Osteocyte (in vitro differentiated cells): Measurements from ENCODE around the gene GPC6. TPM values are rescaled to one million over a fixed set of nuclear protein-coding genes. Genes with fewer than 3 reads are reported as not detected.

Experiments used
- DNase-seq: peaks from one replicate; pipeline ENCODE4 v3.0.0; 2021; ENCODE audit warnings: mixed read lengths; ENCODE audit not compliant: unreplicated experiment; ENCODE audit errors: extremely low spot score
- H3K27ac Mint-ChIP-seq: one replicate; pipeline ENCODE4 v1.8.0; 2021; ENCODE audit warnings: mild to moderate bottlenecking, mixed read lengths; ENCODE audit not compliant: unreplicated experiment
- H3K27me3 Mint-ChIP-seq: one replicate; pipeline ENCODE4 v1.8.0; 2021; ENCODE audit warnings: mixed read lengths; ENCODE audit not compliant: unreplicated experiment
- H3K36me3 Mint-ChIP-seq: one replicate; pipeline ENCODE4 v1.8.0; 2021; ENCODE audit warnings: mixed read lengths; ENCODE audit not compliant: unreplicated experiment
- H3K4me1 Mint-ChIP-seq: one replicate; pipeline ENCODE4 v1.8.0; 2021; ENCODE audit warnings: mixed read lengths; ENCODE audit not compliant: unreplicated experiment
- H3K4me3 Mint-ChIP-seq: one replicate; pipeline ENCODE4 v1.8.0; 2021; ENCODE audit warnings: mild to moderate bottlenecking, moderate library complexity, mixed read lengths; ENCODE audit not compliant: unreplicated experiment
- H3K9me3 Mint-ChIP-seq: one replicate; pipeline ENCODE4 v1.8.0; 2021; ENCODE audit warnings: mixed read lengths; ENCODE audit not compliant: unreplicated experiment
- CTCF ChIP-seq: fragments of 200-600 bp; sonication (generic); IDR thresholded peaks from 2 replicates; pipeline ENCODE4 v1.5.0; 2021; ENCODE audit warnings: antibody characterized with exemption, mild to moderate bottlenecking, moderate library complexity
- total RNA-seq: library from RNA; stranded (reverse); gene quantifications from 2 replicates; pipeline ENCODE4 v1.2.1, GENCODE V29; 2021

Gene GPC6
- total RNA-seq, 1 donor from 2014 or later: 125 TPM

GRCh38 chr13:93740334-93740733, 513.7 kb downstream of the GPC6 start:
- Mint-ChIP-seq H3K36me3 (peaks cover 23% of the 10 kb centered on the region), H3K9me3 (peaks cover 23% of the 10 kb centered on the region), H3K4me3 (no peak overlapping the region), H3K27ac (peak overlapping the region; percentile 12), H3K4me1 (peaks cover 60% of the 10 kb centered on the region), H3K27me3 (no peaks in the 10 kb centered on the region)
- no peak for DNase-seq
- TF ChIP-seq CTCF: no peak

- no peak overlapping the region for H3K4me3 Mint-ChIP-seq
- DNase-seq: no peak
- no peak for TF ChIP-seq CTCF
- no peaks in the 10 kb centered on the region for H3K27me3 Mint-ChIP-seq
- no peak overlapping the region for H3K27ac Mint-ChIP-seq
- peaks cover 16% of the 10 kb centered on the region for H3K9me3 Mint-ChIP-seq
- H3K4me1 Mint-ChIP-seq: peaks cover 25% of the 10 kb centered on the region
- peaks cover 19% of the 10 kb centered on the region for H3K36me3 Mint-ChIP-seq
Observed at GRCh38 chr13:93744033-93744432, 517.4 kb downstream of the GPC6 start.

GRCh38 chr13:93744886-93745285, 518.3 kb downstream of the GPC6 start:
- H3K36me3 Mint-ChIP-seq: peaks cover 19% of the 10 kb centered on the region
- TF ChIP-seq CTCF: no peak
- DNase-seq: no peak
- H3K27me3 Mint-ChIP-seq: no peaks in the 10 kb centered on the region
- H3K9me3 Mint-ChIP-seq: peaks cover 16% of the 10 kb centered on the region
- no peak overlapping the region for H3K4me3 Mint-ChIP-seq
- no peak overlapping the region for H3K27ac Mint-ChIP-seq
- peaks cover 20% of the 10 kb centered on the region for H3K4me1 Mint-ChIP-seq

GRCh38 chr13:93745884-93746283, 519.3 kb downstream of the GPC6 start:
- Mint-ChIP-seq H3K36me3 (peaks cover 19% of the 10 kb centered on the region), H3K27ac (no peak overlapping the region), H3K9me3 (peaks cover 16% of the 10 kb centered on the region), H3K27me3 (no peaks in the 10 kb centered on the region), H3K4me3 (no peak overlapping the region), H3K4me1 (peaks cover 12% of the 10 kb centered on the region)
- no peak for DNase-seq
- TF ChIP-seq CTCF: no peak

GRCh38 chr13:93746589-93746988, 520.0 kb downstream of the GPC6 start:
- H3K36me3 Mint-ChIP-seq: peaks cover 18% of the 10 kb centered on the region
- H3K4me3 Mint-ChIP-seq: no peak overlapping the region
- peaks cover 8% of the 10 kb centered on the region for H3K4me1 Mint-ChIP-seq
- TF ChIP-seq CTCF: no peak
- H3K27me3 Mint-ChIP-seq: no peaks in the 10 kb centered on the region
- DNase-seq: no peak
- H3K9me3 Mint-ChIP-seq: peaks cover 16% of the 10 kb centered on the region
- no peak overlapping the region for H3K27ac Mint-ChIP-seq
